CD4-positive, alpha-beta T cell treated with Interleukin-10 for 1 hour (primary cell): ENCODE results near the gene ZNF621.

Experiments used
- DNase-seq: peaks from one replicate; pipeline ENCODE4 v3.0.0-alpha.2; 2020

ZNF621 gene

GRCh38 chr3:40524568-40525285 is at the start of gene ZNF621:
Gene ZNF621, plus strand, starts transcription at chr3:40524960. Its CDS starts 881 bp downstream, at chr3:40525841.
- DNase-seq = peak; percentile 88

DNA sequence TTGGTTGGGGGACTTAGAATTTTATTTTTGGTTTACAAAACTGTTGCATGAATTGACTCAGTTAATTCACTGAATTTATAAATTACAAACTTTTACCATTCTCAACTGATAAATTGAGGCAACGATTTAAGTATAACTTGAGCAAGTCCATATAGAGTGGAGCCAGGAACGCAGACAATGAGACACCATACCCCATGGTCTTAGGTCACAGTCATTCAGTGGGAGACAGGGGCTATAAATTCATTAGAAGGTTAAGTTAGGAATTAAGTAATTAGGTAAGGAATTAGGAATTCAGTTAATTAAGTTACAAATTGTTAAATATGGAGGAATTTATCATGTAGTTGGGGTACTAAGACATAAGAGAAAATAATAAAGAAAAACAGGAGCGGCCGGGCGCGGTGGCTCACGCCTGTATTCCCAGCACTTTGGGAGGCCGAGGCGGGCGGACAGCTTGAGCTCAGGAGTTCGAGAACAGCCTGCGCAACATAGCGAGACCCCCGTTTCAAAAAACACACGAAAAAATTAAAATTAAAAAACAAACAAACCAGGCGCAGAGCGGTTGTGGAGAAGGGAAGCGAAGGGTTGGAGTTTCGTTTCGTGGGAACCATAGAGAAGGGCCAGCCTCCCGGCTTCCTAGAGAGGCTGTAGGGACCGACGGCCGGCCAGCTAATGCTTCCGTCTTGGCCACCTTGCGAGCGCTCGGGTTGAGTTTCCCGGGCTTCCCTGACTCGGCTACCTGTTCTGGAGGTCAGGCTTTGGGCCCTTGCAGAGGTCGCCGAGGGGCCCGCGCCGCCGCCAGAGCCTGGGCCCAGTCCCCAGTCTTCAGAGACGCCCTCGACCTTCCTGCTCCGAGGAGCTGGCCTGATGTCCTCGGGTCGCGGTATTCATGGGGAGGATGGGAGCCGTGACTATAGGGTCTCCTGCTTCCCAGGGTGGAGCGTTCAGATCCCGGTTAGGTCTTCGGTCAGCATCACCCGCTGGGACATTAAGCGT is 48.0 kb upstream of the ZNF621 start, which contains the start of gene ZNF619:
TSS of gene ZNF619 (plus strand) at position 645 of the 993 bp plus-strand sequence. CDS start 858 bp downstream, outside the sequence.
- peak; percentile 77 for DNase-seq

DNA sequence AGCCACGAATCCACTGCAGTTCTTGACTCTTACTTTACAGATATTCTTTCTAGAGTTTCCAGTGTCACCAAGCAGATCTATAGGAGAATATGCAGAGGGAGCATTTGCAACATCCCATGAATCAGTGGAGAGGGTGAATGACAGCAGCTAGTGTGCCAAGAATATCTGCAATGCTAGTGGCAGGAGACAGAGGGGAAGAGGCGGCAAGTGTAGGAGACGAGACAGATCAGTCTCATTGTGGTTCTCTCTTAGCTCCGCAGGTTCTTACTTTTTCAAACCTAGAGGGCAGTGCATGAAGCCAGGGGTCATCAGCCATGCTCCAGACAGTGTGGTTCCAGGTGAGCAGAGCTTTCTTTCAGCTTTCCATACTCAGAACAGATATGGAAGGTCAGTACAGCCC is 47.1 kb upstream of the ZNF621 start:
- DNase-seq = no peak

- no peak for DNase-seq
Observed at GRCh38 chr3:40487172-40487571, 37.6 kb upstream of the ZNF621 start.

GRCh38 chr3:40490916-40491315 is 33.8 kb upstream of the ZNF621 start:
- no peak for DNase-seq

DNA sequence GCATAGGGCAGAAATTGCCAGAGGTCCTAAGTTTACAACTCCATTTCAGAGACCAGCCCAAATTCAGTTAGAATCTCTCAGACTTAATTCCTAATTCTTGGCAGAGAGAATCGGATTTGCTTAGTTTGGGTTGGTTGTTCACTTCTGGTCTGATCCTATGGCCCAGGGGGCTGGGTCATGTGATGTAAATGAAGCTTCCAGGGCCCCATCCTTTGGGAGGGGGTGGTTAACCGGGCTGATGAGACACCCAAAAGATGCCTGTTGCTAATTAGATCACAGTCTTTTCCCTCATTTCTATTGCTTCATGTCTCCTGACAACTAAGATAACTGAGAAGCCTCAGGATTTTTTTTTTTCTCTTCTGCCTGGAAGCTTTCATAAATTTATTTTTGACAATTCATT is 30.1 kb upstream of the ZNF621 start:
- no peak for DNase-seq

DNA sequence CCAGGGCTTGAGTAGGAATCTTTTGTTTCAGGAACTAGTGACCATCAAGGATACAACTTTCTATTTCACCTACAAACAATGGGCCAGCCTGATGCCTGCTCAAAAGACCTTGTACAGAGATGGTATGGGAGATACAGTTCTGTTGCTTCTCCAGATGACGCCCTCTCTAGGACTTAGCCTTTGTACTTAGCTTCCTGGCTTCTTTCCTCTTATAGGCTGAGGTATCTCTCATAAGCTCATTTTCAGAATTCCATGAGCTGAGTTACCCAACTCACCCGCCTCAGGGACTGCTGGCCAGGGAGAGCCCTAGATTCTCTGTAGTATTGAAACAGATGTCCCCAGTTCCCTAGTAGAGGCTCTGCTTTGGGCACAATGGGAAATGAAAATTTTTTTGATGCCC is 27.5 kb upstream of the ZNF621 start:
- no peak for DNase-seq

DNA sequence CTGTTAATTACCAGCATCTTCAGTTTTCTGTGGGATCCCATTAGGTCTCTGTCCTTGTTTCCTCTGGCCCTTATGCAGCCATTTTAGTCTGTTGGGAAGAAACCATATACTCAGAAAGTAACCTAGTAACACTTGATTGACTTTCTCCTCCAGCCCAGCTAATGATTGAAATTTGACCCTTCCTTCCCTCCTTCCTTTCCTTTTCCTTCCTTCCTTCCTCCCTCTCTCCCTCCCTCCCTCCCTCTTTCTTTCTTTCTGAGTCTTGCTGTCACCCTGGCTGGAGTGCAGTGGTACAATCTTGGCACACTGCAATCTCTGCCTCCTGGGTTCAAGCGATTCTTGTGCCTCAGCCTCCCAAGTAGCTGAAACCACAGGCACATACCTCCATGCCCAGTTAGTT is 24.8 kb upstream of the ZNF621 start:
- DNase-seq = no peak

GRCh38 chr3:40502034-40502433 is 22.7 kb upstream of the ZNF621 start:
- DNase-seq = no peak

- DNase-seq = no peak
Observed at GRCh38 chr3:40504636-40505430, 19.9 kb upstream of the ZNF621 start.

- DNase-seq = peak; percentile 65
Observed at GRCh38 chr3:40505599-40506462, 18.9 kb upstream of the ZNF621 start, which contains the start of gene ZNF620. Gene ZNF620, plus strand, starts transcription at chr3:40506039. Its CDS starts 314 bp downstream, at chr3:40506353.

DNA sequence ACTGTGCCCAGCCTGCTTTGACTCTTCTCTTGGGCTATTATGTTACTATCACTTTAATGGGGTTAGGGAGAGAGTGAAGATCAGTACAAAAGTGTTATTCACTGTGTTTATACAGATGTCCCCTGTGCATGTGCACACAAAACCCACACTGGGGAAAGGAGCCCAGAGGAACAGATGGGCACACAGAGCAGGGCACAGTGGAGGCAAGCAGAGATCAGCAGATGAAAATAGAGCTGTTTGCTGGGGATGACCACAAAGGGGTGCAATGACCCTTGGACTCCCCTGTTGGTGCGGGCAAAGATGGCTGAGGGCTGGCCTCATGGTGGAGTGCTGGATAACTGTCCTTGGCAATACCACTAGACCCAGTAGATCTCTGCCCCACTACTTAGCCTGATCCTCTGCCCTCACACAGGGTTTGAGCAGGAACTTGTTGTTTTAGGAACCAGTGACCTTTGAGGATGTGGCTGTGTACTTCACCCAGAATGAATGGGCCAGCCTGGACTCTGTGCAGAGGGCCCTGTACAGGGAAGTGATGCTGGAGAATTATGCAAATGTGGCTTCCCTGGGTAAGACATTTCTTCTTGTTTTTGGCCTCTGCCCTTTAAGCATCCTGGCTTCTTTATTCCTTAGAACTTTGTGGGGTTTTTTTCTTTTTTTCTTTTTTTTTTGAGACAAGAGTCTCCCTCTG is 13.6 kb upstream of the ZNF621 start:
- DNase-seq = no peak

GRCh38 chr3:40516201-40516600 is 8.6 kb upstream of the ZNF621 start:
- DNase-seq = no peak

GRCh38 chr3:40518067-40518466 is 6.7 kb upstream of the ZNF621 start:
- DNase-seq = no peak

DNA sequence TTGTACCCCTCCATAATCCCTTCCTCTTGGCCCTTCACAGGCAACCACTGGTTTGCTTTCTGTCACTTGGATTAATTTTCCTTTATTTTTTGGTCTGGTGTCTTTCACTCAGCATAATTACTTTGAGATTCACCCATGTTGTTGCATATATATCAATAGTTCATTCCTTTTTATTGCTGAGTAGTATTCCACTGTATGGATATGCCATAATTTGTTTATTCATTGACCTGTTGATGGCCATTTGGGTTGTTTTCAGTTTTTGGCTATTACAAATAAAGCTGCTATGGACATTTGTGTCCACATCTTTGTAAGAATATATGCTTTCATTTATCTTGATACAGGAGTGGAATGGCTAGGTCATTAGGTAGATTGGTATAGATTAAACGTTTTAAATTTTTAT is 5.9 kb upstream of the ZNF621 start:
- DNase-seq = no peak

DNA sequence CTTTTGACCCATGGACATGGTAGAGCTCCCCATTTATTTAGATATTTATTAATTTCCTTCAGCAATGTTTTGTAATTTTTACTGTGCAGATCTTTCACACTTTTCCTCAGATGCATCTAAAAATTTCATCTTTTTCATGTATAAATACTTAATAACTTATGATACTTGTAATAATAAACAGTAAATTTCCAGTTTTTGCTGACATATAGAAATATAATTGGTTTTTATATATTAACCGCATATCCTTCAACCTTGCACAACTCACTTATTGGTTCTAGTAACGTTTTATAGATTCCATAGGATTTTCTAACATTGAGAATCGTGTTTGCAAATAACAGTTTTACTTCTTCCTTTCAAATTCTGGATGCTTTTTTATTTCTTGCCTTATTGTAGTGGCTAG is 3.5 kb upstream of the ZNF621 start:
- no peak for DNase-seq

DNA sequence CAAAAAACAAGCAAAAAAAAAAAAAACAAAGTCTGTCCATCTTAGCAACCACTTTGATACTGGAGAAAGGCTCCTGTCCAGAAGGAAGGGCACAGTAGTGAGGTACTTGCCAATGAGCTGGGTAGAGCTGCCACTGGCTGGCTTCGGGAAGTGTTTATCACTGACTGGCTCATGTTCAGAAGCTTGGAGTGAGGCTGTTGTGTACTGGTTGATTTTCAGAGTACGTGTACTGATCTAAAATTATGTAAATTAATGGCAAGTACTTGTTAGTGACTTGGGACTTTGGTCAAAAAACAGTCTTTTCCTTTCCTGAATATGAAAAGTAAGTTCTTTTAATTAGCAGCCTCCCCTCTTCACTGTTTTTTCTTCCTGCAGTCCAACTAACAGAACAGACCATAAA is 979 bp upstream of the ZNF621 start:
- DNase-seq = no peak

GRCh38 chr3:40524222-40524567 is 565 bp upstream of the ZNF621 start:
- no peak for DNase-seq

DNA sequence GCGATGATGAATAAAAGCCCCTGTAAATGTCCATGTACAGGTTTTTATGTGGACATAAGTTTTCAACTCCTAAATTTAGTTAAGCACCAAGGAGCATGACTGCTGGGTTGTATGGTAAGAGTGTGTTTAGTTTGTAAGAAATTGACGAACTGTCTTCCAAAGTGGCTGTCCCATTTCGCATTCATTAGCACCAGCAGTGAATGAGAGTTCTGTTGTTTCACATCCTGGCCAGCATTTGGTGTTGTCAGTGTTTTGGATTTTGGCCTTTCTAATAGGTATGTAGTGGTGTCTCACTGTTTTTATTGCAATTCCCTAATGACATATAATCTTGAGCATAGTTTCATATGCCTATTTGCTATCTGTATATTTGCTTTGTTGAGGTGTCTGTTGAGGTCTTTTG is 3.7 kb downstream of the ZNF621 start:
- no peak for DNase-seq

DNA sequence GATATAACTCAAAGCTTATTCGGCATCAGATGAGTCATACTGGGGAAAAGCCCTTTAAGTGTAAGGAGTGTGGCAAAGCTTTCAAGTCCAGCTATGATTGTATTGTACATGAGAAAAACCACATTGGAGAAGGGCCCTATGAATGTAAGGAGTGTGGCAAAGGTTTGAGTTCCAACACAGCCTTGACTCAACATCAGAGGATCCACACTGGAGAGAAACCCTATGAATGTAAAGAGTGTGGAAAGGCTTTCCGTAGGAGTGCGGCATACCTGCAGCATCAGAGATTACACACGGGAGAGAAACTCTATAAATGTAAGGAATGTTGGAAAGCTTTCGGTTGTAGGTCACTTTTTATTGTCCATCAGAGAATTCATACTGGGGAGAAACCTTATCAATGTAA is 7.5 kb downstream of the ZNF621 start:
- DNase-seq = no peak

GRCh38 chr3:40534283-40534682 is 9.5 kb downstream of the ZNF621 start:
- DNase-seq = no peak
